CD4-positive, alpha-beta T cell treated with Interleukin-2 at 100 ng/mL for 4 hours (primary cell): ENCODE results near the gene STK16.
"Not testable (repeated sequence)": the region's sequence is repeated elsewhere in the genome, so short reads cannot be mapped to it uniquely, and the experiment has no call there.

ENCODE experiments used
- DNase-seq: peaks from one replicate; pipeline ENCODE4 v3.0.0-alpha.2; 2020; ENCODE audit warnings: low spot score

Gene STK16

DNA sequence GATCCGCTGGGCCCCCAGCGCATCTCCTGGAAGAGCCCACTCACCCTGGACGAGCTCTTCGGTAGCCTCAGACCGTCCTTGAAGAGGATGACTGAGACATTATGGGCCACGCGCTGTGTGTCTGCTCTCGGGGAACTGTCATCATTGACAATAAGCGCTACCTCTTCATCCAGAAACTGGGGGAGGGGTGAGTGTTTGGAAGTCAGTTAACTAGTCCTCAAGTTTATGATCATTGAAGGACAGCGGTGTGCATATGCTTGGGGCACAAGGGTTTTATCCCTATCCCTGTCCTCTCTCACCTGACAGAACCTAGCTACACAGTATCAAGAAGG lies 586 bp downstream of the STK16 start:
- no peak for DNase-seq

DNA sequence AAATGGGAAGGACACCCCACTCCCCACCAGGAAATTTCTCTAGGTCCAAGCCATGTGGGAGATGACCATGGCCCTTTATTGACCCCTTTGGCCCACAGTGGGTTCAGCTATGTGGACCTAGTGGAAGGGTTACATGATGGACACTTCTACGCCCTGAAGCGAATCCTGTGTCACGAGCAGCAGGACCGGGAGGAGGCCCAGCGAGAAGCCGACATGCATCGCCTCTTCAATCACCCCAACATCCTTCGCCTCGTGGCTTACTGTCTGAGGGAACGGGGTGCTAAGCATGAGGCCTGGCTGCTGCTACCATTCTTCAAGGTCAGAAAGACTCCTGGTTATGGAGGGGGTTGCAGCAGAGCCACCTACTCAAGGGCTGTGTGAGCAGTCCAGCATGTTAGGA lies 1.3 kb downstream of the STK16 start:
- no peak for DNase-seq

DNA sequence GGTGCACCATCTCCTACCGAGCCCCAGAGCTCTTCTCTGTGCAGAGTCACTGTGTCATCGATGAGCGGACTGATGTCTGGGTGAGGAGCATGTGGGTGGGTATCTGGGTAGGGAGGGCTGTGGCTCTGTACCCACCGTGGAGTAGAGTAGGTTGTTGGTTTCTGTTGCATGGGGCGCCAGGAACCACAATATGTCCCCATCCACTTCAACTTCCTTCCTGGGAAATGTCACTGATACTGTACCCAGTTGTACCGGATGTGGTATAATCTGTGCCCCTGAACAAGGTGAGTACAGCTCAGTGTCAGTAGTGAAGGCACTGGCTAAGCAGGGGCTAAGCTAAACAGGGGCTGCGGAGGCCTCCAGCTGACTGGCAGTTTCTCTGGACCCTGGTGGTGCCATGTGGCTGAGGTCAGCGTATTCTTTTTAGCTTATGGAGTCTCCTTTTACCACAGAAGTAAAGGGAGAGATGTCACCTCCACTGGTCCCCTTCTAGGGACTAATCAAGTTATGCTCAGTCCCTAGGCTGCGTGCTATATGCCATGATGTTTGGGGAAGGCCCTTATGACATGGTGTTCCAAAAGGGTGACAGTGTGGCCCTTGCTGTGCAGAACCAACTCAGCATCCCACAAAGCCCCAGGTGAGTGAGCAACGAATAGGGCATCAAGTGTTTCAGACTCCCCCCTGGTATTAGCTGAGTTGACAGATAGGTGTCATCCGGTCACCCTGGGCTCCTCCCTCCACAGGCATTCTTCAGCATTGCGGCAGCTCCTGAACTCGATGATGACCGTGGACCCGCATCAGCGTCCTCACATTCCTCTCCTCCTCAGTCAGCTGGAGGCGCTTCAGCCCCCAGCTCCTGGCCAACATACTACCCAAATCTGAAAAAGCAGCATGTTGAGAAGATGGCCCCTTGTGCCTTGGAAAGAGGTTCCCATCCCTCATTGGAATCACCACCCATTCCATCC lies 2.7 kb downstream of the STK16 start:
- DNase-seq: peak; percentile 82

DNA sequence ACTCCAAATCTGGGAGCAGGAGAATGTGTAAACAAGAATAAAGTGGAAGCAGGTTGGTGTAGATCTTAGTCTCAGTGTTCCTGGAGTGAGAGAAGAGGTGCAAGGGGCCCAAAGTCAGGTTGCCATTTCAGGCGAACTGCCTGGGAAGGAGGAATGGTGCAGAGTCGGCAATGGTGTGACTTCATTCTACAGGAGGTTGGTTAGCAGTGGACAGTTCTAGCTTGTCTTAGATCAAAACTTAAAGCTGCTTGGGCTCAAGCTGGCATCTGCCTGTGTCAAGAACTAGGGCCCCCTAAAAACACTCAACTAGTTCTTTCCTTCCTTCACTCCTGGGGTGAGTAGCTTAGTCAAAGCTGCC lies 3.5 kb downstream of the STK16 start:
- no peak for DNase-seq

DNA sequence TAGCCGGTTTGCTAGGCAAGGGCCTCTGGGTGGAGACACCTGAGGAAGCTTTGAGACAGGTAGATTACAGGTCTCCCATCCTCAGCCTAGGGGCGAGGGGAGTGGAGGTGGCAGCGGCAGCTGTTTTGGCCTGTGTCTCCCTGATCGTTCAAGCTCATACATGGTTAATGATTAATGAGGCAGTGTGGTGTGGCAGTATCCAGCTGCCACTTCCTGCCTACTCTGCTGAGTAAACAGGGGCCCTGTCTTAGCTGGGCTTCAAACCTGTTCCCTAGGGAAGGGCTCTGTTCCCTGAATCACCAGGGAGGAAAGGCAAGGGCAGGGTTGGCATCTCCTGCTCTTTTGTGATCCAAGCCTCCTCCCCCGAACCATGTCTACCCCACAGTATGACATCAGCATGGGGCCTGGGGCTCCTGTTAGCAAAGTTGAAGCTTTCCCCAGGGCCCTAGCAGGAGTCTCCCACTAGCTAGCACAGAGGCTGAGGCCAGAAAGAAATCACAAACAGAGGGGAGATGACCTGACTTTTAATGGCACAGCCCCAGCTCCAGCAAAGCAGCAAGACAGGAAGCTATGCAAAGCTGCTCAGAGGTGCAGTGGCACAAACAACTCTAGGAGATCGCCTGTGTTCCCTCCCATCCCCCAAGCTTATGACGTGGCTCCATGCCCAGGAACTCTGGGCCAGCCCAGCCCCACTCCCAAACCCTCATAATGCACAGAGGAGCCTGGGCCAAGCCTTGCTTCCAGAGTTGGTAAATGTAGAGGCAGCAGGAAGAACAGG lies 4.1 kb downstream of the STK16 start:
- DNase-seq: peak; percentile 55

DNA sequence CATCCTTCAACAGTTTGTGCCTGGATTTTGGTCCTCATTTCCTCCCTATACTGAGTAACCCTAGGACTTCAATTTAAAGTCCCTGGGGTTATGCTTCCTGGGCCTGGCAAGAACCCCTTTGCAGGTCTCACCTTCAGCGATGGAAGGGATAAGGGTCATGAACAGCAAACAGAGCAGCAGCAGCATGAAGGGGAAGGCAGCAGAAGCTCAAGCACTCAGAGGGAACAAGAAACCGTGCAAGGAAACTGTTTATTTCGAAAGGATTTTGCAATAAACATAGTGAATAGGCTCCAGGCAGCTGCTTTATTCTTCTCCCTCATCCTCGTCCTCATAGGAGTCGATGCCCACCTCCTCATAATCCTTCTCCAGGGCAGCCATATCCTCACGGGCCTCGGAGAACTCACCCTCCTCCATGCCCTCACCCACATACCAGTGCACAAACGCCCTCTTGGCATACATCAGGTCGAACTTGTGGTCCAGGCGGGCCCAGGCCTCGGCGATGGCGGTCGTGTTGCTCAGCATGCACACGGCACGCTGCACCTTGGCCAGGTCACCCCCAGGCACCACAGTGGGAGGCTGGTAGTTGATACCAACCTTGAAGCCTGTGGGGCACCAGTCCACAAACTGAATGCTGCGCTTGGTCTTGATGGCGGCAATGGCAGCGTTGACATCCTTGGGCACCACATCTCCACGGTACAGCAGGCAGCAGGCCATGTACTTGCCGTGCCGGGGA lies 4.9 kb downstream of the STK16 start:
- DNase-seq: no peak

DNA sequence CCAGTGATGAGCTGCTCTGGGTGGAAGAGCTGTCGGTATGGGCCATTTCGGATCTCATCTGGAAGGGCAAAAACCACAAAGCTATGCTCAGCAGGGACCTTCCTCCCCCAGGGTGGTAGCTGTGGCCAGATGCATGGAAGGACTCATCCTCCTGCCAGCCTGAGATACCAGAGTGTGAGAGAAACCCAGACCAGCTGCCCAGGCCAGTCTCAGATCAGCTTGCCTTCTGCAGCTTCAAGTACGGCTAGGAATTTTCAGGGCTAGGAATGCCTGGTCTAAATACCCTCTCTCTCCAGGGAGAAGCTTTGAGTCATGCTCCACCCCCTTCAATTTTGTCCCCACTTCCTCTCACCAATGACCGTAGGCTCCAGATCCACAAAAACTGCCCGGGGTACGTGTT lies 6.4 kb downstream of the STK16 start:
- no peak for DNase-seq

DNA sequence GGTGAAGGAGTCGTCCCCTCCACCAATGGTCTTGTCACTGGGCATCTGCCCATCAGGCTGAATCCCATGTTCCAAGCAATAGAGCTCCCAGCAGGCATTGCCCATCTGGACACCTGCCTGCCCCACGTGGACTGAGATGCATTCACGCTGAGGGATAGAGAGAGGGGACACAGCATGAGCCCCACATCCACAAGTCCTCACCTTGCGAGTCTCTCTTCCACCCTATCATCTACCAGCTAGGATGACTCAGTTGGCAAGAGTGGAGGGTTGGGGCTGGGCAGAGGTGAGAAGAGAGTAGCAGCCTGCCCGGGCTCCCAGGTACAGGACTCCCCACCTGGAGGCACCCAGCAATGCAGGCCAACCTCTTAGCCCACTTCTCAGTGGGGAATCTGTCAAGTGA lies 6.8 kb downstream of the STK16 start:
- peak; percentile 56 for DNase-seq

DNA sequence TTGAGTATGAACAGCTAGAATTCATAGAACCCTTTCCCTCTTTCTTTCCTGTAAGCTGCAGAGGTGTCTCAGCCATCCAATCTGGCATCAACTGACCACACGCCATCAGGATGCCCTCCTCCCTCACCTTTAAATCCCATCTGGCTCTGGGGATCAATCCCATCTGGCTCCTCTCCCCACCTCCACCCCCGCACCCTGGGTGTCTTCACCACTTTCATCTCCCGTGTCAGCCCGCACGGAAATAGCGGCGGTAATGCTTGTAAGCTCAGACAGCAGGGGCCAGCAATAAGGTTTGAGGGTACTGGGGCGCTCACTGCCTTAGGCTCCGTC lies 7.3 kb downstream of the STK16 start:
- DNase-seq: no peak

DNA sequence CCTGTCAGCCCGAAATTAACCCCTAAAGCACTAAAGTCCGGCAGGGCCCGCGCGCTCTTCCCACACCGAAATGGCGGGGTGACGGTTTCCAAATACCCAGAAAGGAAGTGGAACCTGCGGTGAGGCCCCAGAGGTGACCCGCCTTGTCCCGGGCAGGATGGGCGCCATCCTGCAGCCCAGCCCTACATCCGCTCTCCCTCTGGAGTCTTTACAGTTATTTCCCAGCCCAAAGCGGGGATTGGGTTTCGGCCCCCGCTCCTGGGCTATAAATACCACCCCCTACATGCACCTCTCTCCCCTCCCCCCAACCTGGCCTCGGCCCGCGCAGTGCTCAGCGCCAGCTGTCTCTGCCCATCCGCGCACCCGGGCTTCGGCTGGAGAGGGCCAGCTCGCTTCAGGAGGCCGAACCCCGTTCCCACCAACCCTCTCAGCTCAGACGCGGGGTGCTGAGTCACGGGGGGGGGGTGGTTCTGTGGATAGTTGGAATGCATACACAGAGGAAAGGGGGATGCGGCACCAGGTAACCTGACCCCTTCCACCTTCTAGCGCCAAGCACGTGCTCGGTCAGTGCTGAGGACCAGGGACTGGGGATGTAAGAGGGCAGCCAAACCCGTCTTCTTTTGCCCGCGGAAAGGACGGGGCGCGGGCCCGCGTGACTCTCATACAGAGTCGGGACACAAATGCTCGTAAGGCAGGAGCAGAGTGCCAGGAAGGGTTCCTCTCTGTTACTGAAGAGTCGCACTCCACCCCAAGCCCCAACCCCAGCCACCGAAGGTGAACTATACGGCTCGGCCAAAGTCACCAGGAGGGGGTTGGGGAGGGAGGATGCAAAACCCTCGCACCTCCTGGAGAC lies 7.8 kb downstream of the STK16 start, which contains the start of gene TUBA4B:
TSS of gene TUBA4B (plus strand) at position 344 of the 853 bp plus-strand sequence. CDS start at position 509, 165 bp downstream.
- peak; percentile 41 for DNase-seq

DNA sequence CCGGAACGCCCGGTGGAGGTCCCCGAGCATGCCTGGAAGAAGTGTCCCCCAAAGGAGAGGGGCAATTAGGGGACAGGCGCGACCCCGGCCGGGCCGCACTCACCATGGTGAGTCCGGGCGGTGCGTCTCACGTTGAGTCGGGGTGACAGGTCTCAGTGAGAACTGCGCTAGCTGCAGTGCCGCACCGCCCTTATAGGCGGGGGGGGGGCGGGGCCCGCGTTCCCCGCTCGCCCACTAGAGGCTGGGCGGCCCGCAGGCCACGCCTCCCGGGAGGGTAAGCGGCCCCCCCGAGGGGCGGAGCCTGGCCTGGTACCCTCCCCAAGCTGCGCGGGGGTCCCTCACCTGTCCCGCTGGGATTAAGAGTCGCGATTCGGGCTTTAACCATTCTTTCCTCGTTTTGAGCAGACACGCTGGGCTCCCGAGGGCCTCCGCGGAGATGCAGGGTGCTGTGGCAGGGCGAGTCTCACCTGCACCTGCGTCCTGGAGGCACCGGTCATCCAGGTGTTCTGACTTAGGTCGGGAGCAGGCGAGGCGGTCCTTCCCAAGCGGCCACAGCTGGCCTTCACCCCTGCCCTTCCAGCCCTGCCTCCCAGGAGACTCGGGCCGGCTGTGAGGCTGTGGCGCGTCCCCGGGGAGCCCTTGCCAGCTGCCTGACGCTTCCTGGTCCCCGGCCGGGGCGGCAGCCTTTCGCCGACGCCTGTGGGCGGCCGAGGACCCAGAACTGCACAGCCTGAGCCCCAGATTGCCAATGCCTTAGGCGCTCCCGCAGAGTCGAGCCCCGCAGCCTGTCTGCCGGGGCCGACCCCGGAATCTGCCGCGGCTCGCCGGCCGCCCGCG lies 8.7 kb downstream of the STK16 start, which contains the start of gene TUBA4A:
TSS of gene TUBA4A (minus strand) at position 166 of the 837 bp plus-strand sequence. CDS start at position 106, 60 bp downstream.
- peak; percentile 89 for DNase-seq

DNA sequence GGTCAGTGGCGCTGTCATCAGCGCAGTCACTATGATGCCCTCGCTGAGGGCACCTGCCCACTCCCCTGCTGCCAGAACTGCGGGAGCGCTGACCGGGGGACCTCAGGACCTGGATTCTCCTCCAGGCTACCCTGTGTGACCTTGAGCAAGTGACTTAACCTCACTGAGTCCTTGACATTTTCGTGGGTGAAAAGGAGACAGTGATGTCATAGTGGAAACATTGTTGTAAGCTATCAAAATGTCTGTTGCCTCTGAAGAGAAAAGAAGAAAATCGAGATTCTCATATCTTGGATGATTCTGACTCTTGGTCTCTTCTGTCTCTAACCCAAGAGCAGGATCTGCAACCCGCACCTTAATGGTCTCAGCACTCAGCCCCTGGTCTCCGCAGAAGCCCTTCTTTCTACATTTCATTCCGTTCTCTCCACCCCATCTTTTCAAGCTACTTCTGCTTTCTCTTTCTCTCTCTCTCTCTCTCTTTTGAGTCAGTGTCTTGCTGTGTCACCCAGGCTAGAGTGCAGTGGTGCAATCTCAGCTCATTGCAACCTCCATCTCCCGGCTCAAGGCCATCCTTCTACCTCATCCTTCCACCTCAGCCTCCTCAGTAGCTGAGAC lies 9.4 kb downstream of the STK16 start:
- DNase-seq: peak; percentile 59

DNA sequence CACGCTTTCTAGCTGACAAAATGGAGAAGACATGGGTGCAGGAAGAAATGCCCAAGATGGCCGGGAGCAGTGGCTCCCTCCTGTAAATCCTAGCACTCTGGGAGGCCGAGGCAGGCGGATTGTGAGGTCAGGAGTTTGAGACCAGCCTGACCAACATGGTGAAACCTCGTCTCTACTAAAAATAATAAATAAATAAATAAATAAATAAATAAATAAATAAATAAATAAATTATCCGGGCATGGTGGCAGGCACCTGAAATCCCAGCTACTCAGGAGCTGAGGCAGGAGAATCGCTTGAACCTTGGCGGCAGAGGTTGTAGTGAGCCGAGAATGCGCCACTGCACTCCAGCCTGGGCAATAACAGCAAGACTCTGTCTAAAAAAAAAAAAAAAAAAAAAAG lies 13.7 kb downstream of the STK16 start:
- DNase-seq: not testable (repeated sequence)

DNA sequence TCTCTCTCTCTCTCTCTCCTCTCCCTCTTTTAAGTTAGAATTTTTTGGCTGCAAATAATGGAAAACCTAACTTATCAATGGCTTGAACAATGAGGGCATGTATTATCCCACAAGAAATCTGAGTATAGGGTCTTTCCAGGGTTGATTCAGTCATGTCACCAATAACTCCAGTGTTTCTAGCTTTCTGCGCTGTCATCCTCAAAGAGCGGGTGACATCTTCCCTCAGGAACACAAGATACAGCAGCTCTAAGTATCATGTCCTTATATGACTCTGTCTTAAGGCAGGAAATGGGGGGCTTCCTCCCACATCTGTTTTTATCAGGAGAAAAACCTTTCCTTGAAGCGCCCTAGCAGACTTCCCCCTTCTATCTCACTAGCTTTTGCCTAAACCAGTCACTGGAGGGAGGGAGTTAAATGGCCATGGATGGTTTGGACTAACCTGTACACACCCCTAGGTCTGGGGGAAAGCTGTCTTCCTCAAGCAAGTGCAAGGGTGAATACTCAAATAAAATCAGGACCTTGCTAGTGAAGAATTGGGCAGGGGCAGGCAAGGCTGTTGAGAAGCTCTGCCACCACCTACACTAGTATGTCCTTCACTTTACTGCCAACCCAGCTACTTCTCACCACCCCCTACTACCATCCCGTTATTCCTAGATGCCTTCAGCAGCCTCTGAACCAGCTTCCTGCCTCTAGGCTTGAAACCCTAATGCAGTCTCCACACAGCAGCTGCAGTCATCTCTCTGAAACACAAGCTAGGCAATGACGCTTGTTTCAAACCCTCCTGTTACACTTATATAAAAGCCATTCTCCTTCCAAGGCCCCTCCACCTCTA lies 16.0 kb downstream of the STK16 start:
- DNase-seq: no peak

DNA sequence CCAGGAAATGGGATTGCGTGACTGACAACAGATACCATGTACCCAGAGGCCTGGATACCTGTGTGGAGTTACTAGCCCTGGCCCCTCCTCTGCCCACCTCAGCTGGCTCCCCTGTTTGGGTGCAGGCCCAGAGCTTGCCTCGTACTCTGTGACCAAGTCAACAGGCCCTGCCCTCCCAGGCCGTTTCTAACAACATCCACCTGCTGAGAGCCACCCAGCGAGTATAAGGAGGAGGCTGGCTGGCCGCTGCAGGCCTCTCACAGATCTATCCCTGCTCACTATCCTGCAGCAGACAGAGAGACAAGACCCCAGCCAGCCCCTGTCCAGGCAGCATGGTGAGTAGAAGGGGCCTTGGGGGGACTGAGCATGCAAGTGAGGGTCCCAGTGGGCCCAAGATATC lies 21.0 kb downstream of the STK16 start:
- no peak for DNase-seq

DNA sequence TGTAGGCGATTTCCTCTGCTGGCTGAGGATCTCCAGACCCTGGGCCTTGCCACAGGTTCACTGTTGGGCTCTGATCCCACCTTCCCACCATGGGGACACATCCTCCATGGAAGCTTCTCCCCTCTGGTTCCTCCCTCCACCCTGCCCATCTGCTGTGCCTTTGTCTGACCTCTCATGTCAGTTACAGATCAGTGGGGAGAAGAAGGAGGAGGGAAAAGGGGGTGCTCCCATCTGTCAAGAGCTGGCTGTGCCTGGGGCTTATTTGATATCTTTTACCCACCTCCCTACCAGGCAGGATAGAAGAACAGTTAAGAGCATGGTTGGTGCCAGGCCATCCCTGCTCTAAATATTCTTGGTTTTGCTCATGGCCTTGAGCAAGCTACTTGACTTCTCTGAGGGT lies 21.6 kb downstream of the STK16 start:
- no peak for DNase-seq

DNA sequence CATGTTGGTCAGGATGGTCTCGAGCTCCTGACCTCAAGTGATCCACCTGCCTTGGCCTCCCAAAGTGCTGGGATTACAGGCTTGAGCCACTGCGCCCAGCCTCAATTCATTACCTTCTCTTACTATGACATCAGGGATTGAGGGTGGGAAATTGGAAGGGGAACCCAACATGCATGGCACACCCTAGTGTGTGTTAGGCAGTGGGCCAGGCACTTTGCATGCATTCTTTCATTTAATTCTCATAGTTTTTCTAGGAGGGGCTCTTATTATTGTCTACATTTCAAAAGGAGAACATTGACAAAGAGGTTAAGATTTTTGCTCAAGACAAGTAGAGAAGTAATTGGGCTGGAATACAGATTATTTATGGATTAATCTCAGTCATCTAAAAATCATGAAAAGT lies 23.0 kb downstream of the STK16 start:
- DNase-seq: no peak

DNA sequence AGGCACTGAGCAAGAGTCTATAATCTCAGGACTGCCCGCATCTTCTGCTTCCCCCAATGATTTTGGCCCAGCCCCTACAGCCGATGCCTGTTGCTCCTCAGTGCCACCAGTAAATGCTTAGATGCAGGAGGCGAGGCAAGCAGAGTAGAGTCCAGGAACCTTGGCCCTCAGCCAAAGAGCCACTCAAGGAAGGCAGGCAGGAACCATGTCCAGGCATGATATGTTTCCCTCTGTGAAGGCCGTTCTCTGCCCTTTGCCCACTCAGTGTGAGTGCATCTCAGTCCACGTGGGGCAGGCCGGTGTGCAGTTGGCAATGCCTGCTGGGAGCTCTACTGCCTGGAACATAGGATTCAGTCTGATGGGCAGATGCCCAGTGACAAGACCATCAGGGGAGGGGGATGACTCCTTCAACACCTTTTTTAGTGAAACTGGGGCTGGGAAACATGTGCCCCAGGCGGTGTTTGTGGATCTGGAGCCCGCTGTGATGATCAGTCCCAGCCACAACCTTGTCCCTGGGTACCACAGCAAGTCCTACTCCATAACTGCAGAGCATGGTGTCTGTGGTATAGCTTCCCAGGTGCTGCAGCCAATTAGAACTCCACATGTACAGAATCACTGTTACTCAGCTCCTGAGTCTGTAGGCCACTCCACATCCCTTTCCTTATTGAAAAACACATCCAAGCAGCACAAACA lies 24.2 kb downstream of the STK16 start:
- no peak for DNase-seq

DNA sequence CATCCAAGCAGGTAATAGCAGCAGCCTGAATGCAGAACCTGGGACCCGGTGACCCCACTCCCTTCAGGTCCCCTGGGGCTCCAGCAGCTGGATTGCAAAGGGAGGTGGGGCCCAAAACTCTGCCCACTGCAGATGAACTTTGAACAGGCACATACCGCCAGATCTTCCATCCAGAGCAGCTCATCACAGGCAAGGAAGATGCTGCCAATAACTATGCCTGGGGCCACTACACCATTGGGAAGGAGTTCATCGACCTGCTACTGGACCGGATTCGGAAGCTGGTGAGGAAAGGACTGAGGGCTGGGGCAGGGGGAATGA lies 24.7 kb downstream of the STK16 start:
- no peak for DNase-seq
